ENCODE measurements around the gene DIAPH3.

Gene DIAPH3

DNA sequence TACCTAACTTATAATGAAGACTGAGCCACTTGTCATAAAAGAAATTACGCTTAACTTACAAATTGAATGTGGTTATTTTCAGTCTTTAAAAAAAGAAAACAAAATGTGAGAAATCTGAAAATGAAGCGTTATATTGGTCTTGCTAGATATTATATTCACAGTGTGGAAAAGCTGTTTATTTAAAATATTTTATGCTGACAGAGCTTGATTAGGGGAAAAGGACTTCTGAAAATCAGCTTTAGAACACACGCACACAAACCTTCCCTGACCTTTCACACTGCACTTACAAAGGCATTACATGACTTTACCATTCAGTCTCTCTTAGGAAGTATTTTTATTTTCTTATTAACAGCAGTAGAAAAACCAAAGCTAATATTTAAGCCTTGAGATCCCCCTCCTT lies 461.5 kb downstream of the DIAPH3 start:
- no peak for DNase-seq

DNA sequence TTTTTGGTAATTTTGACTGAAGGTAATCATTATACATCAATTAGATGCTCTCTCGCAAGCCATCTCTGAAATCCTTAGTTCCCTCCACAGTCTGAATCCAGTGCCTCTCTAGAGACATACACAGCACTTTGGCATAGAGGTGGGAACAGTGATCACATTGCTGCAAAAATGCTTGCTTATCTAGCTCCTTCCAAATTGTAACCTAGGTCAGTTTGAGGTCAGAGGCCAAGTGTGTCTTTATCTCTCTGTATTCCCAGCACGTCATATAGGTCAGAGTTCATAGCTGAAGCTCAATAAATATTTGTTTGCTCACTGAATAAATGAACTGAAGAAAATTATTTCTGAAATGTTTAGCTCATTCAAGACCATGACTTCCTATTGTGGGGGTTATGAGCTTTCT lies 462.5 kb downstream of the DIAPH3 start:
- no peak for DNase-seq

DNA sequence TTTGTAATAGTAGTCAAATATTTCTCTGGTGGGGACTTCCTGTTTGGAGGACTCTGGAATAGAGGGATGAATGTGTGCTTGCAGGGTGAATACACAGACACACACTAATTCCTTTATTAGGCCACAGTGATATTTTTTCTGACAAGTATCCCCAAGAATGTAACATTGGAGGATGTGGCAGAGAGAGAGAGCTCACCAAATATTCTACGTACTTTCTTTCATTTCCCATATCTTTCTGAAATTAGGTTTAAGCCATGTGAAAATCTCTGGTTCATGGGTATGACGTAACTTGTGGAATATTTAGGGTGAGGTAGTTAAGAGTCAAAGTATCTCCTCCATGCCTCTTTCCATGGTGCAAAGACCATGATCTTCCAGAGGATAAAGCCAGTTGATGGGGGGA lies 463.4 kb downstream of the DIAPH3 start:
- DNase-seq = no peak

DNA sequence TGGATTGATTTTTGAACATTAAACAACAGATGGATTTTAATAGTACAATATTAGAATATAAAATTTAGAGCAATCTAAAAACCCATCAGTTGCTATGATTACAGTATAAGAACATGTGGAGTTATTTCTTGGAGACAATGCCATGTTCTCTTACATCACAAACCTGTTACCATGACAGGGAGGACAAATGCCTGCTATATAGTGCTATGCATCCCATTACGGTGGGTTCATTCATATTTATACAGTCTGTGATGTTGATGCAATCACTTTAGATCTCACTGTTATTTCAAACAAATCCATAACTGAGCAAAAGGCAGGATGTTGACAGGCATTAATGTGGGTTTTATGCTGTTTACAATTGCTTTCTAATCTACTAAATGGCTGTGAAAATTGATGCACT lies 467.5 kb downstream of the DIAPH3 start:
- no peak for DNase-seq

DNA sequence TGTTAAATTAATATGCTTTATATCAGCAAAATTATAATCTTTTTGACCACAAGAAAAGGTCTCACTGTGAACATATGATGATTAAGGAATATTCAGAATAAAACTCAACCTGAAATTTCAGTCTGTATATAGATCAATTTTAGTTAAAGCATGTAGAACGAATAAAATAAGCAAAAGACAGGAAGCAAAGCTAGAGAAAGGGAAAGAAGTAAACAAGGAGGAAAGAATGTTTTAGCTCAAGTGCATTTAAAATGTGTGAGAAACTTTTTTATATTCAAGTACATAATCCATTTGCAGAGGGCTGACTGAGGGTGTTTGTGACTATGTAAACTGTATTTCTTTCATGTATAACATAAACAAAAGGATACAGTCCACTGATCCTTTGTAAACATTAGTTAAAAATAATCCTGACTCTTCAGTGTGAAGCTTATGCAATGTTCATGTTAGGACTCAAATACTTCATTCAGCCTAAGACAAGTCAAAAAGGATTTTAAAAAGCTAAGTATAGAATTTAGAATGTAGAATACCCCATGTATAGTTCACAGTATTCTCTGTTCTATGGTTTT lies 472.1 kb downstream of the DIAPH3 start:
- DNase-seq = no peak

DNA sequence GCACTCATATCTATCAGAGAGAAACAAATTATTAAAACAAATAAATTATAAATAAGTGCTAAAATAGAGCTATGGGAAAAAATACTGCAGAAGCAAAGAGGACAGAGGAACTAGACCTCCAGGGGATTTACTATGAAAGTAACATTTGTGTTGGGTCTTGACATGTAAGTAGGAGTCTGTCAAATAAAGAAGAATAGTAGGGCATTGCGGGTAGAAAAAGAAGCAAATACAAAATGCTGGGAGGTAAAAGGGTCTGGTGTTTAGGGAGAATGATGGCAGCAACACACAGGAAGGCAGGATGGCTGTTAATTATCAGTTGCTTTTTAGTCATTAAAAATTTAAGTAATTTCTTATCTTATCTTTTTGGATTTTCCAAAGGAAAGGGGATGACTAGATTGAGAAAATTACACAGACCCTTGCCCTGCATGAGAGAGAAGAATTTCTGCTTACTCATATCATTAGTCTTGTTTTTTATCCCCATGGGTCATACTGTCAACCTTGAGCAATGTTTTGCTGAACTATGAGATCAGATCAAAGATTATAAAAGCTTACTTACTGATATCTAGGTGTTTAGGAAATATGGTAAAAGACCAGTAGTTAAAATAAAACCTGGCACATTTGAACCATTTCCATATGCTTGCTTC lies 472.7 kb downstream of the DIAPH3 start:
- DNase-seq = no peak

DNA sequence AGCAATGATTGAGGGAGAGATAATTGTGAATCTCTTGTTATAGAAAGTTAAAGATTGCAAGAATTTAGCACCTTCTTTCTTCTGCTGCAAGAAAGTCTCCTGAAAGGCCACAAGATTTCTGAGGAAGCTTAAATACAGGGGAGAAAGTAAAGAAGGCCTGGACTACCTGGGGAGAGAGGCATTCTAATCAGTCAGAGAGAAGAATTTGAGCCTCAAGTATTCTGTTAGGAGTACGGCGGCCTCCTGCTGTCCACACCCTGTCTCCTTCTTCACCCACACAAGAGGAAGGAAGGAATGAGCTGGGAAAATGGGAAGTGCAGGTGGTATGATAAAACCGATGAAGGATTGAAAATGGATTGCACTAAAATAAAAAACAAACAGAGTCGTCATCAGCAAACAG lies 474.7 kb downstream of the DIAPH3 start:
- no peak for DNase-seq

DNA sequence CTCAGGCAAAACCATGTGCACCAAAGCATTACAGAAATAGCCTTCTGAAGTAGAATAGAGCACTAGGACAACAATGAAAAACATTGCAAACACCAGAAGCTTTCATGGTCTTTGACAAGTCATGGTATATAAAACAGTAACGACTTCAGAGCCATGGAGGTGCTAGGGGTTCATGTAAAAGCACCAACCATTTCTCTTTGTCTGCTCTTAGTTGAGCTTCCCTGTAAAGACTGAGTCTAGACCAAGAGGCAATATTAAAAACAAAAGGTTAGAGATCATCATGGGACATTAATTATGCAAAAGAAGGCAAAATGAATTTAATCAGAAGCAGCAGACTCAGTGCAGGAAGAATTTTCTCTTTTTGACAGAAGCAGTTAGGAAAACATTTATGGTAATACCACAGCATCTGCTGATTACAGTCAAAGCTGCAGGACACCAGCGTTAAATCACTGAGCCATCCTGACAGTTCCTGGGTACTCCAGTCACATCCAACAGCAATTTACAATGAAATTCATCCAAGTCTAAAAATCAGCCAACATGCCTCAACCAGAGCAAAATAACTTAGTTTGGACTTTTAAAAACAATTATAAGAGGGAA lies 476.8 kb downstream of the DIAPH3 start:
- DNase-seq = no peak

DNA sequence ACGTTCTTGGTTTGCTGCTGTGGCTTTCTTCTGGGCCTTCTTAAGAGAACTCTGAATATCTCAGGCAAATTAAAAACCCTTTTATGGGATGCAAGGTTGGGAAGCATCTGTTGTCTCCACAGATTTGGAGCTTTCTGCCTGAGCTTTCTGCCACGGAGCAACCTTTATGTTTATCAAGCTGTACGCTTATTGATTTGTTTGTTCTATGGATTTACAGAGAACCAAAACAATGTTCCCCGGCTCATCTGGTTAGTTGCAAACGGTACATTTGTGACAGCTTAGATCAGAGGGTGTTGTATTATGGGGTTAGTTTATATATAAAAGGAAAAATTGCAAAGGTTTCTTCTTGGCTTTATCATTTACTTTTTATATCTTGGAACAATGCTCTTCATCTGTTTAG lies 479.6 kb downstream of the DIAPH3 start:
- DNase-seq = no peak

DNA sequence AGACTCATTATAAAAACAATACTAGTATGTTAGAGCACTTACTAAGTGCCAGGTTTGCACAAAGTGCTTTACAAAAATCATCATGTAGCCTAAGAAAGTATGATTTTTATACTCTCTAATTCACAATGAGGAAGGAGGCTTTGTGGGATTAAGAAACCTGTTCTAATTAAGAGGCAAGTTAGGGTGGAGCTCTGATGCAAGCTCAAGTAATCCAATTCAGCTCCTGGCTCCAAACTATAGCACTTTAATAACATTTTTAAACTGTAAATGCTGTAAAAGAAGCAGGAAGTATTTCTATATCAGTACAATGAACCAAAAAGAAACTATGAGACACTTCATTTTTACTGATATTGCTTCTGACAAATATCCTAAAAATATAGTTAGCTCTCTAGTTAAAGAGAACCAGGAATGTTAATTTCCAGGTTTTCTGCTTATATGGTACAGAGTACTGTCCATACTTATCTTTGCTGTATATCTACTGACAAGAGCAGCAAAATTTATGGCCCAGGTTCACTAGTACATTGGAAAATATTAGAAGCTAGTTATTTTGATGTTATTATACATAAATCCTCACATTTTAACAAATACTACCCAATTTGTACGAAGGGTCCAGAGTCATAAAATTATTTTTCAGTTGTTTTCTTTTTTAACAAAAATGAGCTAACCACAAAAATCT lies 482.0 kb downstream of the DIAPH3 start:
- no peak for DNase-seq

DNA sequence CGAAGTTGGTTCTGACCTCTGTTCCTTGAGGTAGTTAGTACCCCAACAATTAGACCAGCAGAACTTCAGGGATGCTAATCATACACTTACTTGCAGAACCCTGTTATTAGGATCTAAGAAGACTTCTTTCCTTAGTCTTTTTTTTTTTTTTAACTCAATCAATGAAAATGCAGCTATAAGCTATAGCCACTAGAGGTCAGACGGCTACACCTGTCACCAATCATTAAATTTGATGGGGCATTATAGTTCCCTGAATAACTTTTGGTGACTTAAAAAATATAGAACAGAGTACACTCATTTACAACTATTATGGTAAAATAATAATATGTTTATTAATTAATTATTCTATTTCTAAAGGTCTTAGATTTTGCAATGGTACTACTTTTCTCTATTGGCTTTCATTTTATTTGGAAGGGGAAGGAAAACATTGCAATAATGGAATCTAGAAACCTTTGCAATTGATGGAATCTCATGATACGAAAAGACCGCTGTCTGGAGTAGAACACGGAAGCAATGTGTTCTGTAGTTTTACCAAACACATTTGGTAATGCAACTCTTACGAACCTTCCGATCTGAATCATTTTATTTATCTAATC lies 483.2 kb downstream of the DIAPH3 start:
- no peak for DNase-seq

DNA sequence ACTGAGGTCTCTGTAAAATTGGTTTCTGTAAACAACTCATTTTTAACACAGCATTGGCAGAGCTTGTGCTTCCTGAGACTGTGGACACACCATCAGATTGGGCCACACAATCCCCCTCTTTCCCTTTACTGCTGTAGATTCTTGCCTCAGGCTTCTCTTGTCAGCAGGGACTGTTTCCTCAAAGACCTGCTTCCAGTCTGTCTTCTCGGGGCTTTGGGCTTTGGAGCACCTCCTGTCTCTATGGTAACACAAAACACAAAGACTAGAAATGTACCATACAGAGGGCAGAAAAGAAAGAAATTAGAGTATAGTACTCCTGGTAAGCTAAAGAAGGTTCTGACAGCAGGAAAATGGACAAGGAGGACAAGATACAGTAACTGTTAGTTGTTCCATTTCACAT lies 484.5 kb downstream of the DIAPH3 start:
- DNase-seq = no peak

DNA sequence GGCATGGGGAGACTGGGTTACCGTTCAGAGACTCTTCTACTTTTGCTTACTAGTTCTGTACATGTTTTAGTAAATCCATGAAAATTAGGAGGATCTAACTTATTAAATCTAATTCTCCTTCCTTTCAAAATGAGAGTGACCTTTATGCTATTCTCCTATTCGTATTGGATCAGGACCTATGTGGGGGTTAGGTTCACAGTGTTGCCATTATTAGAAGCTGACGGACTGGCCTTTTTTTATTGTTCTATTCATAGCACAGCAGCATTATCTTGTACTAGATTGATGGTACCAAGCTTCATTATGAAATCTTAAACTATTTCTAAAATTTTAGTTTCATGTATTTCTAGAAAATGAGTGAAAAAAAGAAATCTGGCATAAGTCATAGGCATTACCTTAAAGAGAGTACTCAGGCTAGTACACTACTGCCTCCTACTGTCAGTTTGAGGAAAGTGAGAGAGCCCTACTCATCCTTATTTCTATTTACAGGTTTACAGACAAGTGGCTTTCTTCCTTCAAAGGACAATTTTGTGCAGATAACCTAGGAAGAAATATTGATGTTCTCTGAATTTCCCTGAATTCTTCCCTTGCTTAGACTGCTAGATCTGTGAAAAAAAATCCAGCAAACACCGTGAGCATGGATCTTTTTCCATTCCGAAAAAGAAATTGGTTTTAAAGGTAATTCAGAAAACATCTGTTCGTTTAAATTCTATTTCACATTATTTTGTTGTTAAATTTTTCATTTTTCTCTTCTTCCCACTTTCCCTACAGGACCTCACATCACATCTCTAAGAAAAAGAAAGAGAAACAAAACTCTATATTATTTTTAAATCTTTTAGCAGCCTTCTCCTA lies 485.5 kb downstream of the DIAPH3 start:
- no peak for DNase-seq

DNA sequence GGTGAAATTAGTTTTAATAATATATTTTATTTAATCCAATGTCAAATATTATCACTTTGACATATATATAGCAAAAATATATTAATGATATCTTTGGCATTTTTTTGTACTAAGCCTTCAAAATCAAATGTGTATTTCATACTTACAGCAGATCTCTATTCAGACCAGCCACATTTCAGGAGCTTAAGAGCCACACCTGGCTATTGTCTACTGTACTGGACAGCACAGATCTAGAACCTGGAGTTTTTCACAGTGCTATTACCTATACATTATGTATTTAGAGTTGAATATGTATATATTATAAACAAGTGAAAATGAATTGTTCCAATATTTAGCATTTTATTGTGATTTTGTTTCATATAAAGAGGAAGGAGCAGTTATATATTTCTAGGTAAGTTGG lies 486.3 kb downstream of the DIAPH3 start:
- DNase-seq = no peak

DNA sequence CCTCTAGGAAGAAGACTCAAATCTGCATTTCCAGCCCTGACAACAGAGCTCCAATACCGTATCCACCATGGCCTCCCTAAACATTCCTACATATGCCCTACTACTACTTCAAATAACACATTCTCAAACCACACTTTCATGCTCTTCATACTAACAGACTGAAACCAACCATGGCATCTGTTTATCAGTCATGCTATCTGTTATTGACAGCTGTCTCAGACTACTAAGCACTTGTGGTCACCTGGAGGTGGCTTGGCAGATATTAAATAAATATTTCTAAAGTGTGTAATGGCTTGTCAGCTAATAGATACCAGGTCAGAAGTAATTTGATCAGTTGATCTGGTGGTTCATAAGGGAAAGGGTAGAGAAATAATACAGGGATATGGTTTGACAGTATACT lies 489.1 kb downstream of the DIAPH3 start:
- no peak for DNase-seq

DNA sequence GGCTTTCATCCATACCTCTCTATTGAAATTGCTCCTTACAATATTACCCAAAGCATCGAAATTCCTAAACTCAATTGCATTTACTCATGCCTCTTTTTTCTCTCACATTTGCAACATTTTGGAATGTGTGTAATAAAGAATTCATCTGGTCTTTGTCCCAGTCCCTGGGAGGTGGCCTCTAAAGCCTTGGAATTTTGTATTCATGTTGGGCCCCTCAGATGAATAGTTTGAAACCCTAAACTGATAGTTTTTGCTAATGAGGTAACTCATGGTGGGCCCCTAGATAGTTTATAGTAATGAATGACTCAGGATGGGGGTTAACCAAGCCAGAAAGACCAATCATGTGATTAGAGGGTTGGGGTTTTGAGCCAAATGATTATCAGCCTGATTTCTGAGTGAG lies 490.4 kb downstream of the DIAPH3 start:
- DNase-seq = no peak

DNA sequence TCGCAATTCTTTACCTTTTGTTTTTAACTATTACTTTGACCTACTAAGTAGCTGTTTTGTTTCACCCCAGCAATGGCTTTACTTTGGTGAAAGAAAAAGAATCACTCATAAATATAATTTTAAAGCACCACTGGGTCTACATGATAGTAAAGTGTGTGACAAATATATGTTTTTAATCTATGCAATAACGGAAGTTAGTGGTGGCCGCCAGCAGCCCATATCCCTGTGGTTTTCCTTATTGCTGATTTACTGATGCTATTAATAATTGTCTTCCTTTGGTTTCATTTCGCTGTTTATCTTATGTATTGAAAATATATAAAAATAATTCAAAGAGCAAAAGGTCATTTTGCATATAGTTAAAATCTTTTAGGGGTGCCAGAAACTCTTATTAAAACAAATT lies 491.3 kb downstream of the DIAPH3 start:
- no peak for DNase-seq

DNA sequence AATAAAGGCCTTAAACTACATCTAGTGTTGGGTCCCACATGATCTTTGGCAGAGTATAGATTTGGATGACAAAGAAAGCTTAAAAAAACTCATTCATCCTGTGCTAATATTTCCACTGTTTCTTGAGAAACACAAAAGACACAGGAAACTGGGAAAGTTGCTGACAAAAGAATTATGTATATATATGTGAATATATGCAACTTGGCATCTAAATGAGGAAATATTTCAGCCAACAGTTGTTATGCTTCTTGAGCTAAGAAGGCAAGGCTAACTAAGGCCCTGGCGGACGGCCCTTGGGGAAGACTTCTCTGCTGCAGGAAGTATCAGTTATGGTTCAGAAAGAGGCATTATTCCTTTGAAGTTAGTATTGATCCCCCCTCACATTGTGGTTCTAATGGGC lies 491.8 kb downstream of the DIAPH3 start:
- DNase-seq = no peak

DNA sequence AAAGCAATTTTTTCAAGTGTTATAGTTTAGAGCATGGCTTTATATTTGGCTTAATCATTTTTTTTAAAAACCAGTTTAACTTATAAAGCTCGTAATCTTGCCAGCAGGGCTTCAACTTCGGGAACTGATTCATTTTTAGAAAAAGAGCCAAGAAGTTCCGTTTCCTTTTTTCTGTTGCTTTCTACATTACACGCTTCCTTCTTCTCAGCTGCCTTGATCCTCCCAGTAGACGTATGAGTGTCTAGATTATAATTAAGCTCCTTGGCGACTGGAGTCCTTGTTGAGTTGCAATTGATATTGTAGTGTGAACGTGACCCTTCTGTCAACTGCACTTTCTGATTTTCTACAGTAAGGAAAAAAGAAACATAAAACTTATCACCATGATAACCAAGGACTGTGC lies 497.2 kb downstream of the DIAPH3 start:
- no peak for DNase-seq

DNA sequence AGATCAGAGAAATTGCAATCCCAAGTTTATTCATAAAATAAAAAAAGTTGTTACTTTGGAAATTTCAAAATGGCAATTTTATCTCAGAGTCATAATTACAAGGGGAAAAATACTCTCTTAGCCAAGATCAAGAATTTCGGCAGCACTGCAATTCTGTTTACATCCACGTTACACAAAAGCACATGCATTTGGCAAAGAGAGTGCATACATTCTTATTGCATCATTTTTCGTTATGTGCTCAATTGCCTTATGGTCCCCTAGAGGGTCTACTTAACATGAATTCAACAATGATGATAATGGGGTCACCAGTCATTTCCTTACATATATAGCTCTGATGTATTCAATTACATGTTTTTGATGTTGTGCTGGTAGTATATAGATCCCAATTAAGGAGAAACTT lies 498.0 kb downstream of the DIAPH3 start:
- no peak for DNase-seq

DNA sequence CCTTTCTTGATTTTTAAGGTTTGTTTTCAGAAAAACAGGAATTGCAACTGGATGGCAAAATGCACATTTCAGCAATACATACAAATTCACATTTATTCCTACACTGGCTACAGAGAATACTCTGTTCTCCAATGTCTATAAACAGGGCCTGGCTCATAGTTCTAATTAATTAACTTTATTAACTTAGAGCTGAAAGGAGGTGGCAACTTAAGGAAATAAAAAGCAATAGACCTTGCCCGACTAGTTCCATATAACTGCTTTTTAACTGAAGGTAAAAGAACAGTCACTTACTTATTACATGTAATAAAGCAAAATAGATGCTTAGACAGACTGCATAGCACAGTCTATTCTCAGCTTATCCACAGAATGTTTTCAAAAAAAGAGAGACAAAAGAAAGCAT lies 498.5 kb downstream of the DIAPH3 start:
- no peak for DNase-seq

DNA sequence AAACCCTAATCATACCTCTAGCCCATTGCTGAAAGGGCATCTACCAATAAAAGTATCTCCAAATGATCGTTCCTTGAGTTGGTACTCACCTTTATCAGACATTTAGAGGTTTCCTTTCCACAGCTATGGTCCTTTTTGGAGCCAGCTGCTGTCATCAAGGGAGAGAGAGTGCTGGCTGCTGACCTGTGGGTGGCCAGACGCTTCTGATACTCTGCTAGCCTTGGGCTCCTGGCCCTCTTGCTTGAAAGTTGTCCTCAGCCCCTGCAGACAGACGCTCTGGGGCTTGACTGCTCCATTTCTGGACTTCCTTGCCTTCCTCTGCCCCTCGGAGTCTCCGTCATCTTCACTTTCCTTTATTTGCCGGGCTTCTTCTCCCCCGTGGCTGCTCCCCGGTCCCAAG lies 499.1 kb downstream of the DIAPH3 start:
- no peak for DNase-seq

DNA sequence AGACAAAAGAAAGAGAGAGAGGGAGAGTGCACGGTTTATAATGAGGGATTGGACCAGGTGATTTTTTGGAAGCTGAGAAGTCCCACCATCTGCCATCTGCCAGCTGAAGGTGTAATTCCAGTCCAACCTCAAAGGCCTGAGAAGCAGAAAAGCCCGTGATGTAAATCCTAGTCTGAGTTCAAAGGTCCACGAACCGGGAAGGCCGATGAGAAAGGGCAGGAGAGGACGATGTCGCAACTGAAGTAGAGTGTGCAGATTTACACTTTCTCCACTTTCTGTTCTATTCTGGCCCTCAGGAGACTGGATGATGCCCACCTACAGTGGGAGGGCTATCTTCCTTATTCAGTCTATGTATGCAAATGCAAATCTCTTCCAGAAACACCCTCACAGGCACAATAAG lies 500.0 kb downstream of the DIAPH3 start:
- no peak for DNase-seq

All from activated T-cell treated with anti-CD3 and anti-CD28 coated beads for 4 hours (primary cell).